H4 (cell line): ENCODE results near the gene KLHL17. TPM values are rescaled to one million over a fixed set of nuclear protein-coding genes. Genes with fewer than 3 reads are reported as not detected.
"Not testable (repeated sequence)": the region's sequence is repeated elsewhere in the genome, so short reads cannot be mapped to it uniquely, and the experiment has no call there.

Source experiments
- DNase-seq: peaks from one replicate; pipeline ENCODE4 v3.0.0-alpha.2; 2015; ENCODE audit warnings: low spot score
- total RNA-seq: library from RNA; depleted of rRNA; stranded (reverse); fragments of >200 nt; shearing (Covaris generic); gene quantifications from 2 replicates; pipeline ENCODE4 v1.2.3, GENCODE V29; 2014

KLHL17 gene
- total RNA-seq, 1 experiment from 2014 or later: 1.9 TPM

DNA sequence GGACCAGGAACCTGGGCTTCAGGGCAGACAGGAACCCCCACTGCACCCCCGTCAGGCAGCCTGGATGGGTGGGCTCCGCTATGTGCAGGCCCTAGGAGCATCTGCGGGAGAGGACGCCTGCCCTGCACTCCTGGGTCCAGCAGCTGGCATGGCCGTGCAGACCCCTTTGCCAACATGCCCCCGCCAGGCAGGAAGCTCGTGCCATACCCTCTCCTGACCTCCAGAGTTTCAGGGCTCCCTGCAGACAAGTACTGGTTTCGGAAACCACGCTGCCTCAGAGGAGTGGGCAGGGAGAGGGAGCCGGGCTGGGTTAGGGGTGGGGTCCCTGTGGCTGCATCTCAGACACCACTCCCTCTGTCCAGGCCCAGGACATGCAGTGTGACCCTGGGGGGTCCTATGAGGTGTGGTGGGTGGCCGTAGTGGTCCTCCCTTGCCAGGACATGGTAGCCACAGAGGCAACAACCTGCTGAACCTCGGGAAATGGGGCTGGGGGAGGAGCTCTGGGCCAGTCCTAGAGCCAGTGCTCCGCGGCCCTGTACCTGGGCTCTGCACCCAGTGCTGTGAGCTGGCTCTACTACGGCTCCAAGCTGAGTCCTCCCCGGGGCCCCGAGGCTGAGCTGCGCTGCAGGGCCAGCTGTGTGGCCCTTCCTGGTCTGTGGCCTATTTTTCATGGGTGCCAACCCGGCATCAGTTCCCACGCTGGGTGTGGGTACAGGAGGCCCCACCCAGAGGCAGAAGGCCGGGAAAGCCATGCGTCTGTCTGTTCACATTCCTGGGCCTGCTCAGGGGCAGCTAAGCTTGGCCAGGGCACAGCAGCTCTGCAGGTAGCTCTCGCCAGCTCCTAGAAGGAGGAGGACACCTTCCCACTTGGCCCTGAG lies 7.3 kb downstream of the KLHL17 start:
- no peak for DNase-seq

GRCh38 chr1:969260-969855 lies 9.0 kb downstream of the KLHL17 start:
- DNase-seq: no peak

- no peak for DNase-seq
Measured at GRCh38 chr1:970242-970972, 10.0 kb downstream of the KLHL17 start.

DNA sequence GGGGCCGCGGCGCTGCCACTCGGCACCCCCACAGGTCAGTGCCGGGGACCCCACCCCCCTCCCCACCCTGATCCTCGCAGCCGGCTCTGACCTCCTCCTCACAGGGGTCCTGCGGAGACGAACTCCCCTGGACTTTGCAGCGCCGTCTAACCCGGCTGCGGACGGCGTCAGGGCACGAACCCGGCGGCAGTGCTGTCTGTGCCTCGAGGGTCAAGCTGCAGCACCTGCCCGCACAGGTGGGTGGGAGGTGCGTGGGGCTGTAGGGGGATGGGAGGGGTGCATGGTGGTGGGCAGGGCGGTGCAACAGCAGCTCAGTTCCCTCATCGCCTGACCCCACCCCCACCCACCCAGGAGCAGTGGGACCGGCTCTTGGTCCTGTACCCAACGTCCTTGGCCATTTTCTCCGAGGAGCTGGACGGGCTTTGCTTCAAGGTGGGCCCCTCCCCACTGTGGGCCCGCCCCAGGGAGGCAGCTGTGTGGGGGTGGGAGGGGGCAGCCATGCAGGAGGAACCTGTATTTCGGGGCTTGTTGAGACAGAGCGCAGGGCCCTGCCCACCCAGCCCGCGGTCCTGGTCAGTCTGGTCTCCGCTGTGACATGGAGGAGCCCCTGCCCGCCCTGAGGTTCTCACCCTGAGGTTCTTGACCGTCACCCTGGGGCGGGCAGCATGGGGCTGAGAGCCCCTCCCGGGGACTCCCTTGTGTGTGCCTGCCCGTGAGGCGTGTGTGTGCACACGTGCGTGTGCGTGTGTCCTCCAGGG lies 10.8 kb downstream of the KLHL17 start:
- no peak for DNase-seq

- no peak for DNase-seq
Measured at GRCh38 chr1:971751-972506, 11.5 kb downstream of the KLHL17 start.

- no peak for DNase-seq
Measured at GRCh38 chr1:972726-973458, 12.5 kb downstream of the KLHL17 start.

- DNase-seq: no peak
Measured at GRCh38 chr1:973459-974292, 13.3 kb downstream of the KLHL17 start.

- DNase-seq: no peak
Measured at GRCh38 chr1:974293-974640, 13.9 kb downstream of the KLHL17 start.

DNA sequence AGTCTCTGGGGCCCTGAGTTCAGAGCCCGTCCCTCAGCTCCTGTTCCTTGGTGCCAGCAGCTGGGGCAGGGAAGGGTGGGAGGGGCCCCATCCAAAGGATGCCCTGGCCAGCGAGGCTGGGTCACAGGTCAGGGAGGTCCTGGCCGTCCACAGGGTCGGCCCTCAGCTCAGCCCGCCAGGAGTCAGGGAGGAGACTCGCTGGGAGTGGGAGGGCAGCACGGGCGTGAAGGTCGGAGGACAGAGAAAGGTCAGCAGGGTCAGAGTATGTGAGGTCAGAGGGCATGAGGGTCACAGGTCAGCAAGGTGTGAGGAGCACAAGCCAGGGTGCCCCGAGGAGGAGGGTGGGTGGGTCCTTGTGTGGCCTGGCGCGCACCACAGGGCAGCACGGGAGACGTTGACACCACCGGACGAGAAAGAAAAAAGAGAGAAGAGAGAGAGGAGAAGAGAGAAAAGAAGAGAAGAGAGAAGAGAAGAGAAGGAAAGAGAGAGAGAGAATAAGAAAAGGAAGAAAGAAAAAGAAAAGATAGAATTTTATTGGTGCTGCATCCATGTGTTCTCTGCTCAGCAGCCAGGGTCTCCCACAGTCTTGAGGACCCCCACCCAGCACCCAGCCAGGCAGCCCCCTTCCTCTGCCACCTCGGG lies 14.4 kb downstream of the KLHL17 start:
- DNase-seq: no peak

GRCh38 chr1:975365-975764 lies 15.0 kb downstream of the KLHL17 start:
- no peak for DNase-seq

GRCh38 chr1:975896-976683 lies 15.7 kb downstream of the KLHL17 start:
- peak; percentile 80 for DNase-seq

DNA sequence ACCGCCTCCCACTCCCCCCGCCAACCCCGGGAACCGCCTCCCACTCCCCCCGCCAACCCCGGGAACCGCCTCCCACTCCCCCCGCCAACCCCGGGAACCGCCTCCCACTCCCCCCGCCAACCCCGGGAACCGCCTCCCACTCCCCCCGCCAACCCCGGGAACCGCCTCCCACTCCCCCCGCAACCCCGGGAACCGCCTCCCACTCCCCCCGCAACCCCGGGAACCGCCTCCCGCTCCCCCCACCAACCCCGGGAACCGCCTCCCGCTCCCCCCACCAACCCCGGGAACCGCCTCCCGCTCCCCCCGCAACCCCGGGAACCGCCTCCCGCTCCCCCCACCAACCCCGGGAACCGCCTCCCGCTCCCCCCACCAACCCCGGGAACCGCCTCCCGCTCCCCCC lies 16.4 kb downstream of the KLHL17 start:
- DNase-seq: not testable (repeated sequence)

DNA sequence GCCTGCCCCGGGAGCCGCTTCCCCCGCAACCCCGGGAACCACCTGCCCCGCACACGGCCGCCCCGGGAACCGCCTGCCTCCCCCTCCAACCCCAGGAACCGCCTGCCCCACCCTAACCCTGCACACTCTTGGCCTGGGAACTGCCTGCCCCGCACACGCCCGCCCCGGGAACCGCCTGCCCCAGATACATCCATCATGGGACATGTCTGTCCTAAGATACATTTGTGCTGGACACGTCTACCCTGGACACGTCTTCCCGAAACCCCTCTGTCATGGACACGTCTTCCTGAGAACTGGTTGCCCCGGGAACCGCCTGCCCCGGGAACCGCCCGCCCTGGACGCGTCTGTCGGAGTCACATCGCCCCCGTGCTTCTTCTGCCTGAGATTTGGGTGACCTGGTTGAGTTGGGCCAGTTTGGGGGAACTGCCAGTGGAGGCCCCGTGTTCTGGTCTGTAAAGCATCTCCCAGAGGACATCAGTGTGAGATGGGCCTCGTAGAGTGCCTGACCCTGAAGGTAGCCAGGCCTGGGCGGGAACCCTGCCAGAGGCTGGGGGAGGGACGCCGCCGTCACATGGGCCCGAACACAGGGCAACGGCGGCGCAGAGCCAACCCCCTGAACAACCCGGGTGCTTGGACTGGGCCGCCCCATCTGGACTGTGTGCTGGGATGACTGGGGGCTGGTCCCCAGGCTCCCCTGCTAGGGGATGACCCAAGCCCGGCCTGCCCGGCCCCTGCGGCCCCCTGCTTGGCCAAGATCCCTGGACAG lies 17.9 kb downstream of the KLHL17 start:
- DNase-seq: no peak

- no peak for DNase-seq
Measured at GRCh38 chr1:978835-979743, 18.7 kb downstream of the KLHL17 start.

DNA sequence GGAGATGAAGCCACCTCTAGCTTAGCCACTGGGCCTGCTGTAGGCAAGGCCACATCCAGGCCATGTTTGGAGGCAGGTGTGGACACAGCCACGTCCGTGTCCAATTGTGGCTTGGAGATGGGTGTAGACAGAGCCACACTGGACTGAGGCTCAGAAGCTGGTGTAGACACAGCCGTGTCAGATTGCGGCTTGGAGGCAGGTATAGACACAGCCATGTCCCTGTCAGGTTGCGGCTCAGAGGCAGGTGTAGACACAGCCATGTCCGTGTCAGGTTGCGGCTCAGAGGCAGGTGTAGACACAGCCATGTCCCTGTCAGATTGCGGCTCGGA lies 19.3 kb downstream of the KLHL17 start:
- DNase-seq: no peak

GRCh38 chr1:980137-980571 lies 19.8 kb downstream of the KLHL17 start:
- DNase-seq: no peak
